Spinal cord (tissue), 10 donors: ENCODE results near the gene CREB5. TPM values are rescaled to one million over a fixed set of nuclear protein-coding genes. Genes with fewer than 3 reads are reported as not detected.
A peak's percentile ranks its signal among the peaks of the same experiment; 100 is the strongest.

Source experiments
- DNase-seq, 6 donors: peaks; one replicate each; pipeline versions ENCODE4 v3.0.0 to v3.0.0-alpha.2; 2013 to 2015; ENCODE audit warnings: low spot score in 6 of 6, low read depth in 4 of 6
- H3K27ac ChIP-seq: one replicate; pipeline ENCODE4 v1.5.1; 2013; ENCODE audit warnings: low read depth, low read length, control low read depth
- H3K27me3 ChIP-seq: one replicate; pipeline ENCODE4 v1.6.1; 2013; ENCODE audit warnings: low read length; ENCODE audit not compliant: control insufficient read depth, insufficient read depth
- H3K36me3 ChIP-seq: one replicate; pipeline ENCODE4 v1.6.1; 2013; ENCODE audit warnings: low read length; ENCODE audit not compliant: control insufficient read depth, insufficient read depth
- H3K4me1 ChIP-seq: one replicate; pipeline ENCODE4 v1.6.1; 2013; ENCODE audit warnings: low read length; ENCODE audit not compliant: control insufficient read depth, insufficient read depth
- H3K4me3 ChIP-seq: one replicate; pipeline ENCODE4 v1.5.1; 2013; ENCODE audit warnings: low read depth, low read length, control low read depth
- H3K9me3 ChIP-seq: one replicate; pipeline ENCODE4 v1.6.1; 2013; ENCODE audit warnings: low read length; ENCODE audit not compliant: control insufficient read depth, insufficient read depth
- WGBS: methylation state at CpG from one replicate; pipeline ENCODE4 v1.1.5; 2013; ENCODE audit warnings: missing lambda C conversion rate; ENCODE audit not compliant: insufficient coverage; 5-methylcytosine and 5-hydroxymethylcytosine counted together
- polyA plus RNA-seq, 2 donors: library from polyadenylated mRNA; unstranded; fragments of 120-200 nt; gene quantifications; one replicate each; pipeline ENCODE4 v1.2.1, GENCODE V29; 2013; ENCODE audit not compliant: insufficient read length in 2 of 2
- total RNA-seq, 2 donors: library from RNA; depleted of rRNA in 1 of 2; stranded (reverse); fragments of 120-200 nt in 1 of 2; fragments of >200 nt in 1 of 2; gene quantifications; one replicate each; pipeline versions ENCODE4 v1.2.3 to v1.2.4, GENCODE V29; 2013 to 2014
- donor health status: healthy.

CREB5 gene
- total and polyA plus RNA-seq, 4 donors = 15.3 to 34.3 (median 17.0) TPM

GRCh38 chr7:28446131-28446530, 33.8 kb downstream of the CREB5 start:
- Histone ChIP-seq H3K27me3 (no peaks in the 10 kb centered on the region), H3K4me3 (no peak overlapping the region), H3K27ac (no peak overlapping the region), H3K9me3 (no peaks in the 10 kb centered on the region), H3K36me3 (no peaks in the 10 kb centered on the region), H3K4me1 (no peaks in the 10 kb centered on the region)
- WGBS = 100% methylated on average over 1 of the region's 5 CpGs
- no peak for DNase-seq

- no peaks in the 10 kb centered on the region for H3K27me3 ChIP-seq
- H3K4me3 ChIP-seq = no peak overlapping the region
- DNase-seq = no peak
- no peaks in the 10 kb centered on the region for H3K4me1 ChIP-seq
- WGBS = no CpG with 5 or more reads among the region's 5 CpGs
- H3K36me3 ChIP-seq = no peaks in the 10 kb centered on the region
- no peaks in the 10 kb centered on the region for H3K9me3 ChIP-seq
- H3K27ac ChIP-seq = no peak overlapping the region
These were observed 34.8 kb downstream of the CREB5 start for GRCh38 chr7:28447071-28447470.

- WGBS = 100% methylated on average over 1 of the region's 4 CpGs
These were observed 36.4 kb downstream of the CREB5 start for GRCh38 chr7:28448708-28449107.

GRCh38 chr7:28452681-28453080, 40.4 kb downstream of the CREB5 start:
- Histone ChIP-seq H3K27ac (no peak overlapping the region), H3K4me1 (peaks cover 5% of the 10 kb centered on the region), H3K36me3 (no peaks in the 10 kb centered on the region), H3K27me3 (no peaks in the 10 kb centered on the region), H3K9me3 (no peaks in the 10 kb centered on the region), H3K4me3 (no peak overlapping the region)
- no CpG with 5 or more reads among the region's 2 CpGs for WGBS
- no peak for DNase-seq

More at GRCh38 chr7:28448708-28449107, 36.4 kb downstream of the CREB5 start:
- Histone ChIP-seq H3K27me3 (no peaks in the 10 kb centered on the region), H3K36me3 (no peaks in the 10 kb centered on the region), H3K9me3 (no peaks in the 10 kb centered on the region), H3K27ac (no peak overlapping the region), H3K4me1 (no peaks in the 10 kb centered on the region), H3K4me3 (no peak overlapping the region)
- no peak for DNase-seq

- H3K9me3 ChIP-seq = no peaks in the 10 kb centered on the region
- no peak for DNase-seq
- no peaks in the 10 kb centered on the region for H3K27me3 ChIP-seq
- H3K27ac ChIP-seq = no peak overlapping the region
- no peaks in the 10 kb centered on the region for H3K36me3 ChIP-seq
- peaks cover 5% of the 10 kb centered on the region for H3K4me1 ChIP-seq
- no peak overlapping the region for H3K4me3 ChIP-seq
- whole genome bisulfite sequencing = 82% methylated on average over 4 of the region's 5 CpGs
These were observed 43.2 kb downstream of the CREB5 start for GRCh38 chr7:28455486-28455885.

GRCh38 chr7:28456044-28456443, 43.7 kb downstream of the CREB5 start:
- no CpG with 5 or more reads among the region's 1 CpG for WGBS
- H3K36me3 ChIP-seq = no peaks in the 10 kb centered on the region
- no peak overlapping the region for H3K27ac ChIP-seq
- H3K4me1 ChIP-seq = peaks cover 5% of the 10 kb centered on the region
- DNase-seq = peak in 1 of 6 donors; percentile 18
- no peaks in the 10 kb centered on the region for H3K27me3 ChIP-seq
- H3K4me3 ChIP-seq = no peak overlapping the region
- H3K9me3 ChIP-seq = no peaks in the 10 kb centered on the region

- DNase-seq = no peak
- Histone ChIP-seq H3K27ac (no peak overlapping the region), H3K4me3 (no peak overlapping the region), H3K27me3 (no peaks in the 10 kb centered on the region), H3K36me3 (no peaks in the 10 kb centered on the region), H3K9me3 (no peaks in the 10 kb centered on the region), H3K4me1 (peaks cover 5% of the 10 kb centered on the region)
- WGBS = 78% methylated on average over 8 of the region's 8 CpGs
These were observed 46.4 kb downstream of the CREB5 start for GRCh38 chr7:28458732-28459131.

- Histone ChIP-seq H3K4me3 (no peak overlapping the region), H3K9me3 (no peaks in the 10 kb centered on the region), H3K36me3 (no peaks in the 10 kb centered on the region), H3K27ac (no peak overlapping the region), H3K27me3 (no peaks in the 10 kb centered on the region), H3K4me1 (peaks cover 5% of the 10 kb centered on the region)
- WGBS = 85% methylated on average over 2 of the region's 4 CpGs
- no peak for DNase-seq
These were observed 47.0 kb downstream of the CREB5 start for GRCh38 chr7:28459306-28459705.

GRCh38 chr7:28465697-28466096, 53.4 kb downstream of the CREB5 start:
- Histone ChIP-seq H3K27me3 (no peaks in the 10 kb centered on the region), H3K36me3 (no peaks in the 10 kb centered on the region), H3K9me3 (no peaks in the 10 kb centered on the region), H3K27ac (no peak overlapping the region), H3K4me3 (no peak overlapping the region), H3K4me1 (no peaks in the 10 kb centered on the region)
- 71% methylated on average over 1 of the region's 2 CpGs for WGBS
- no peak for DNase-seq

- no peaks in the 10 kb centered on the region for H3K27me3 ChIP-seq
- no peaks in the 10 kb centered on the region for H3K4me1 ChIP-seq
- WGBS = 66% methylated on average over 6 of the region's 8 CpGs
- H3K9me3 ChIP-seq = no peaks in the 10 kb centered on the region
- no peak overlapping the region for H3K27ac ChIP-seq
- H3K36me3 ChIP-seq = no peaks in the 10 kb centered on the region
- DNase-seq = no peak
- H3K4me3 ChIP-seq = no peak overlapping the region
These were observed 54.0 kb downstream of the CREB5 start for GRCh38 chr7:28466341-28466740.
